CD4-positive, alpha-beta T cell treated with Interleukin-2 at 100 ng/mL for 4 hours (primary cell): ENCODE results near the gene MRPL30.
"Not testable (repeated sequence)": the region's sequence is repeated elsewhere in the genome, so short reads cannot be mapped to it uniquely, and the experiment has no call there.

Experiments
- DNase-seq: peaks from one replicate; pipeline ENCODE4 v3.0.0-alpha.2; 2020; ENCODE audit warnings: low spot score

MRPL30 gene

GRCh38 chr2:99180755-99181623 is at the start of gene MRPL30, which contains the start of gene MITD1:
TSS of gene MRPL30 (plus strand) at chr2:99181184. CDS start at chr2:99186204, 5,020 bp downstream.
TSS of gene MITD1 (minus strand) at chr2:99181058. CDS start at chr2:99180981, 77 bp downstream.
- DNase-seq, result peak; percentile 93

DNA sequence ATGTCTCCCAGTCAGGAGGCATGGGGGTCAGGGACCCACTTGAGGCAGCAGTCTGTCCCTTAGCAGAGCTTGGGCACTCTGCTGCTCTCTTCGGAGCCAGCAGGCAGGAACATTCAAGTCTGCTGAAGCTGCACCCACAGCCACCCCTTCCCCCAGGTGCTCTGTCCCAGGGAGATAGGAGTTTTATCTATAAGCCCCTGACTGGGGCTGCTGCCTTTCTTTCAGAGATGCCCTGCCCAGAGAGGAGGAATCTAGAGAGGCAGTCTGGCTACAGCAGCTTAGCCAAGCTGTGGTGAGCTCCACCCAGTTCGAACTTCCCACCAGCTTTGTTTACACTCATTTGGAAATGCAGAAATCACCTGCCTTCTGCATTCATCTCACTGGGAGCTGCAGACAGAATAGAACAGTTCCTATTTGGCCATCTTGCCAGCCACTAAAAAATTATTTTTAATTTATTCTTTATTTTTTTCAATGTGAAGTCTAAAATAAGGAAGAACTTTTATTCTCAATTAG is 45.9 kb upstream of the MRPL30 start:
- DNase-seq, result not testable (repeated sequence)

DNA sequence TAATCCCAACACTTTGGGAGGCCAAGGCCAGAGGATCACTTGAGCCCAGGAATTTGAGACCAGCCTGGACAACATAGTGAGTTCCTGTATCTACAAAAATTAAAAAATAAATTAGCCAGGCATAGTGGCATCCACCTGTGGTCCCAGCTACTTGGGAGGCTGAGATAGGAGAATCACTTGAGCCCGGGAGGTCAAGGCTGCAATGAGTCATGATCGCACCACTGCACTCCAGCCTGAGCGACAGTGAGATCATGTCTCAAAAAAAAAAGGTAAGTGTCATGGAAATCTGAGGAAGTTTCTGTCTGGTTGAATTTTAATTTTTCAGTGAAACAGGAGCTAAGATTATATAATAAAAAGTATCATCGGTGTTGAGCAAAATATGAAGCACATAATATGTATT is 42.0 kb upstream of the MRPL30 start:
- DNase-seq, result no peak

DNA sequence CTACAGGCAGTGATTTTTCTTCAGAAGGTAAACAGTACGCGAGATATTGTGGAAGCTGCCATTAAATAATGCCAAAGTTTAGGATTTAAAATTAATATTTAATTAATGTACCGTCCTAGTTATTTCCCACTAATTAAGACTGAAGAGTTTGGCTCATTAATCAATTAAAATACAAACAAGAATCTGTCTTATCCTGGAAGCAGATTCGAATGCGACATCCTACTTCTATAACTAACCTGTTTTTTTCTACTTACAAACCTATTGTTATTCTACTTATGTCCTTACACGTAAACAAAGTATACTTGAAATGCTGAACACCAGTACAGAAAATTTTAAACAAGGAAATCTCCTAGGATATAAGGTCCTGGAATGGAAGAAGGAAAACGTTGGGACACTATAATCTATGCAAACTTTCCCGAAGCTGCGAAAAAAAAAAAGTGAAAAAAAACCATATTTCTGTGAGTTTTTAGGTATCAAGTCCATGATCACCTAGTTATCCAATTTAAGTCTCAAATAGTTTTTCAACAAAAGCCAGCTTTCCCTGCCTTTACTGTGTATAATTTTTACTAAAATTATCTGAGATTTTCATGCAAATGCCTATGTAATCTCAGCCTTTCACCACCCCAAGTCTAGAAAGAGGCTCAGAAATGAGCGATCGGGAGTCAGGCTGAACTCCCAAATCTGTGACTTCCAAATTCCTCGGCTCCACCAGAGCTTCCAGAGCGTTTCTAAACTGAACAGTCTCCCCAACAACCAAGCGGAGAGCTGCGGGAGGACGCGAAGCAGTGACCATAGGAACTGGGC is 40.7 kb upstream of the MRPL30 start:
- DNase-seq, result no peak

DNA sequence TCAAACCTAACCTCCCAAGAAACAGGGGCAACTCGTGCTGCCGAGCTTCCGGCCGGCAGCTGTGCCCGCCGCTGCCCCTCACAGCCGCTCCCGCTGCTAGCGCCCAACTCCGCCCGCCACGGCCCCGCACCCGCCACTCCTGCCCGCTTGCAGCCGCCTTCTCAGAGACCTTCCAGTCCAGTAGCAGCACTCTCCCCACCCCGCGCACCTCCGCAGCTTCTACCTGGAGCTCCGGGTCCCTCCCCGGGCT is 40.2 kb upstream of the MRPL30 start:
- no peak for DNase-seq

DNA sequence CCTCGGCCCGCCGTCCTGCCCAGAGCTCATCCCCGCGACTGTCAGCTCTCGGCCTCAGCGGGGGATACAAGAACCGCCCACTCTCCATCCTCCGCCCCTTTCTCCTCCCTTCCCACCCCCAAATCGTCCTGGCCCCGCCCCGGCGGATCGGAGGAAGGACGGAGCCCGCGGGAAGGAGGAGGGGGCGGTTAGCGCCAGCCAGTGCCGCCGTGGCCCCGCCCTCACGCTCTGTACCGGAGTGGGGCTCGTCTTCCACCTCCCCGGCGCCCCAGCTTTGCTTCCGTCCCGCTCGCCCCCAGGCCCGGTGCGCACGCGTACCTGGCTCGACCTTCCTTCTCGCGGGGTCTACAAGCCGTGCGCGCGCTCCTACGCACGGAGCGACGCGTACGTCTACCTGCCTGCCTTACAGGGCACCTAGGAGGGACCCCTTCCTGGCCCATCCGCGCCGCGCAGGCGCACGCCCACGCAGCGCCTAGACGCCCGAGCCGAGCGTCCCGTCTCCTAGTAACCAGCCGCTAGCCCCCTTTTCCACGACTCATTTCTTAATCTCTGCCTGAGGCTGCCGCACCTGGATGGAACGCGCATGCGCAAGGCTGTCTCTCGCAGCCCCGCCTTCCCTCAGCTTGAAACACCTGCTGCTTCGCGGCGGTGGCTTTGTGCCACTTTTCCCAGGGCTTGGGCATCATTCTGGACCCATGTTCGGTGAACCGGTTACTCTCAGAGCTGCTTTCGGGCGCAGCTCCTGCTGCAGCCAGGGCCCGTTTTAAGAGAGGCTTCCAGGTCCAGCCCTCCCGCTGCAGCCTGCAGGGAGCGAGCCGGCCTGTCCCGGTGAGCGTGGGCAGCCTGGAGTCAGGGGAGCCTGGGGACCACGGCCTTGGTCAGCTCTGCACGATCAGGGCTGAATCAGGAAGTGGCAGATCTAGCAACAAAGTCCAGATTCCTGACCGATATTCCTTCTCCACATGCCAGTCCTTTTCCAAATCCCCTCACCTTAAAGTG is 39.6 kb upstream of the MRPL30 start, which contains the start of gene C2orf15:
C2orf15 (plus strand) TSS at position 598 of the 999 bp plus-strand sequence. CDS start 8,852 bp downstream, outside the sequence.
- peak; percentile 97 for DNase-seq

- no peak for DNase-seq
Observed at GRCh38 chr2:99150706-99151105, 30.3 kb upstream of the MRPL30 start.

GRCh38 chr2:99152199-99152895 is 28.6 kb upstream of the MRPL30 start:
- DNase-seq, result no peak

- no peak for DNase-seq
Observed at GRCh38 chr2:99153921-99154604, 26.9 kb upstream of the MRPL30 start.

DNA sequence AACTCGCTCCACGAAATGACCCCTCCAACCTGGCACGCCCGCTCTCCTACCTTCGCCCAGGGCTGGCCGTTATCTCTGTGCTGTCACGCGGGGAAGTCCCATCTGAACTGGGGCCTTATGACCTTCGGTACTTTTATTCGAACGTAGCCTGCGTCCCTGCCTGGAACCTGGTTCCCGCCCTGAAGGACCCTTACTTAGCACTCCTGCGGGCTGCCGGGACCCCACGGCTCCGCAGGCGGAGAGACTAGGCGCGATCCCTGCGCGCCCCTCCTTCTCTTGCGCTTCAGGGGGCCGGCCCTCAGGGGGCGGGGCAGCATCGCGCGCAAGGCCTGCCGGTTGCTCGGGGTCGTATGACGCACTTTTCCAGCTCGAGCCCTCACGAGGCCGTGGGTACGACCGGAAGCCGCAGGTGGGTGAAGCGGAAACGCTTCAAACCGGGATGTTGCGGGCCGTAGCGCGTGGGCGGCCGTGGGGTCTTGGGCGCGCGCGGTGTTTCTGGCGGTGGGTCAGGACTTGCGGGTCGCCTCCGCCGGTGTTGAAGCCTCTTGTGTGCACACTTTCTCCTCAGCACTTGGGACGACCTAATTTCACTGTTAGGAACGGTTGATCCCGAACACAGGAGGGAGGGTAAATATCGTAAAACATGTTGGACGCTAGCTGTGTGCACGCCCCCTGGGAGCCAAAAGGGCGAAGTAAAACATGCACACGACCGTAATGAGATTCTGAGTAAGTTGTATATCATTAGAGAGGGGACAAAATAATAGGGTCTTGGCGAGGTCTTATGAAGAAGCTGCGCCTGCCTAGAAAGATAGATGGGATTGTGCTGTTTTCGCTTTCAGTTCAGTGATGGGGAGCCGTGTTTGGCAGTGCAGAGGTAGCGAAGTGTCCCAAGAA is 26.1 kb upstream of the MRPL30 start, which contains the start of the genes LIPT1 and TSGA10:
LIPT1 (plus strand) TSS at position 325 of the 894 bp plus-strand sequence. CDS start 6,991 bp downstream, outside the sequence.
TSGA10 (minus strand) TSS at position 300 of the 894 bp plus-strand sequence. CDS start 45,503 bp downstream, outside the sequence.
- peak; percentile 86 for DNase-seq

DNA sequence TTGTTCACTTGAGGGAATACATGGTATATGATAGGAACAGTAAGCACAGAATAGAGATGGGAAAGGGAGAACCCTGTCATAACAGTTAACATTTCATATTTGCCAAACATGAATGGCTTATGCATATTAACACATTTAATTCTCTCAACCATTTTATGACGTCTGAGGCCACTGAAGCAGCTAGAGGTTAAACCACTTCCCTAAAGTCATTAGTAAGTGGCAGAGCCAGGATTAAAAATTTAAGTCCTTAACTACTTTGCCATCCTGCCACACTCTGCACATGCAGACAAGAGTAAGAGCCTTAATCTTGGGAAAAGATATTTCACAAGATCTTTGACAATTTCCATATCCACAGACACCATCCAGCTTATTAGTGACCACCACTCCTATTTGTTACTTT is 24.1 kb upstream of the MRPL30 start:
- DNase-seq, result no peak

GRCh38 chr2:99158599-99158998 is 22.4 kb upstream of the MRPL30 start:
- no peak for DNase-seq

- no peak for DNase-seq
Observed at GRCh38 chr2:99159594-99159993, 21.4 kb upstream of the MRPL30 start.

- DNase-seq, result no peak
Observed at GRCh38 chr2:99166218-99166617, 14.8 kb upstream of the MRPL30 start.

- no peak for DNase-seq
Observed at GRCh38 chr2:99169534-99169933, 11.4 kb upstream of the MRPL30 start.

- no peak for DNase-seq
Observed at GRCh38 chr2:99171377-99172140, 9.4 kb upstream of the MRPL30 start.

GRCh38 chr2:99181624-99182000 is 628 bp downstream of the MRPL30 start:
- no peak for DNase-seq

- no peak for DNase-seq
Observed at GRCh38 chr2:99183025-99183424, 2.0 kb downstream of the MRPL30 start.
